SU-DHL-6 (cell line): ENCODE results near the gene TKFC.
"Not testable (repeated sequence)": the region's sequence is repeated elsewhere in the genome, so short reads cannot be mapped to it uniquely, and the experiment has no call there.

Source experiments
- H2AFZ ChIP-seq: fragments of 200-600 bp; sonication (generic); 2 replicates; pipeline ENCODE4 v1.6.1; 2014; ENCODE audit warnings: low read depth, mild to moderate bottlenecking, moderate library complexity, mixed read lengths, antibody characterized with exemption, low read length; ENCODE audit not compliant: severe bottlenecking
- H3F3A ChIP-seq: fragments of 200-600 bp; shearing (Covaris generic); 2 replicates; pipeline ENCODE4 v1.6.0; 2016; ENCODE audit warnings: antibody characterized with exemption, mild to moderate bottlenecking; ENCODE audit not compliant: insufficient read depth
- H3K27ac ChIP-seq: fragments of 200-600 bp; sonication (generic); 2 replicates; pipeline ENCODE4 v1.5.1; 2016; ENCODE audit warnings: low read depth, mild to moderate bottlenecking, low read length, moderate library complexity, mixed read lengths
- H3K27me3 ChIP-seq: fragments of 200-600 bp; sonication (generic), shearing (Covaris generic); 2 replicates; pipeline ENCODE4 v1.6.0; 2014; ENCODE audit warnings: mild to moderate bottlenecking, low read length
- H3K36me3 ChIP-seq: fragments of 200-600 bp; sonication (generic); 2 replicates; pipeline ENCODE4 v1.6.1; 2014; ENCODE audit warnings: mild to moderate bottlenecking, low read length, mixed read lengths
- H3K4me2 ChIP-seq: fragments of 300-600, 200-600 bp; shearing (Covaris generic), sonication (generic); 2 replicates; pipeline ENCODE4 v1.6.0; 2014; ENCODE audit warnings: low read length, low read depth, mild to moderate bottlenecking; ENCODE audit not compliant: poor library complexity, severe bottlenecking
- H3K4me3 ChIP-seq: fragments of 200-600 bp; sonication (generic); 2 replicates; pipeline ENCODE4 v1.5.1; 2014; ENCODE audit warnings: antibody characterized with exemption, low read length, mild to moderate bottlenecking, mixed read lengths; ENCODE audit not compliant: insufficient read depth, poor library complexity, severe bottlenecking
- H3K79me2 ChIP-seq: fragments of 200-600 bp; sonication (generic); 2 replicates; pipeline ENCODE4 v1.6.1; 2014; ENCODE audit warnings: mild to moderate bottlenecking, low read length, moderate library complexity; ENCODE audit not compliant: insufficient read depth
- H3K9ac ChIP-seq: fragments of 200-600 bp; sonication (generic); 2 replicates; pipeline ENCODE4 v1.7.0; 2014; ENCODE audit warnings: mild to moderate bottlenecking, low read length
- H3K9me2 ChIP-seq: fragments of 200-600 bp; sonication (generic); replicated peaks from 2 replicates; pipeline ENCODE4 v1.6.1; 2014; ENCODE audit warnings: low read length; ENCODE audit not compliant: insufficient read depth
- H3K9me3 ChIP-seq: fragments of 200-600 bp; sonication (generic); 2 replicates; pipeline ENCODE4 v1.6.1; 2014; ENCODE audit warnings: low read length, mixed read lengths; ENCODE audit not compliant: insufficient read depth
- H4K20me1 ChIP-seq: fragments of 200-600 bp; sonication (generic); 2 replicates; pipeline ENCODE4 v1.6.1; 2014; ENCODE audit warnings: low read depth, mild to moderate bottlenecking, antibody characterized with exemption, low read length, moderate library complexity, mixed read lengths
- EZH2phosphoT487 ChIP-seq: fragments of 200-600 bp; sonication (generic), shearing (Covaris generic); conservative IDR thresholded peaks from 2 replicates; pipeline ENCODE4 v1.6.1; 2018; ENCODE audit warnings: mild to moderate bottlenecking, antibody characterized with exemption, low read length, moderate library complexity, mixed read lengths
- TF ChIP-seq, protein P1 (sequence below): fragments of 200-600 bp; sonication (generic); IDR thresholded peaks from one replicate; pipeline ENCODE4 v1.5.1; 2017; ENCODE audit warnings: antibody characterized with exemption, mild to moderate bottlenecking, low read length, moderate library complexity; ENCODE audit not compliant: insufficient read depth, poor library complexity, severe bottlenecking

The TKFC gene

DNA sequence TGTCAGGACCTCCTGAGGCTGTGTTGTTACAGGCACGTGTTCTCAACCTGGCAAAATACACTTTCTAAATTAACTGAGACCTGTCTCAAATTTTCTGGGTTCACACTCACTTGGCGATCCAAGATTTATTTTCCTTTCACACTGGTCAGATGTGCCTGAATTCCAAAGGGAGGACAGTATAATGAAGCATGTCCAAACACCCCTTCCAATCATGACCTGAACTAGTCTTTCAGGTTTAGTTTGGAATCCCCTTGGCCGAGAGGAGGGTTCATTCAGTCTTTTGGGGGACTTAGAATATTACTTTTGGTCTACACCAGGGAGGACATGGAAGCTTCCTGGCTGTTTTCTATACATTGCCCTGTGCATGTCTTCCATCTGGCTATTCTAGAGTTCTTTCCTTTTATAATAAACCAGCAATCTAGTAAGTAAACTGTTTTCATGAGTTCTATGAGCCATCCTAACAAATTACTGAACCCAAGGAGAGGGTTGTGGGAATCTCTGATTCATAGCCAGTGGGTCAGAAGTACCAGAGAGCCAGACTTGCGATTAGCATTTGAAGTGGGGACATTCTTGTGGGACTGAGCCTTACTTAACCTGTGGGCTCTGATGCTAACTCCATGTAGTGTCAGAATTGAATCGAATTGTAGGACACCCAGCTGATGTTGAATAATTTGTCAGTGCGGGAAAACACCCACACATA, 44.6 kb downstream of the TKFC start:
- Histone ChIP-seq H3K27ac (no peak overlapping the region), H3K36me3 (peaks cover 21% of the 10 kb centered on the region), H3K27me3 (no peaks in the 10 kb centered on the region), H3K9ac (no peak overlapping the region), H3K79me2 (no peaks in the 10 kb centered on the region), H3F3A (peaks cover 12% of the 10 kb centered on the region; the same call in 1 of the 2 replicates), H4K20me1 (no peaks in the 10 kb centered on the region), H3K9me2 (no peaks in the 10 kb centered on the region), H3K9me3 (peaks cover 13% of the 10 kb centered on the region; the same call in 1 of the 2 replicates), H3K4me2 (no peak overlapping the region), H2AFZ (no peak overlapping the region), H3K4me3 (no peak overlapping the region)
- TF ChIP-seq, protein P1, sequence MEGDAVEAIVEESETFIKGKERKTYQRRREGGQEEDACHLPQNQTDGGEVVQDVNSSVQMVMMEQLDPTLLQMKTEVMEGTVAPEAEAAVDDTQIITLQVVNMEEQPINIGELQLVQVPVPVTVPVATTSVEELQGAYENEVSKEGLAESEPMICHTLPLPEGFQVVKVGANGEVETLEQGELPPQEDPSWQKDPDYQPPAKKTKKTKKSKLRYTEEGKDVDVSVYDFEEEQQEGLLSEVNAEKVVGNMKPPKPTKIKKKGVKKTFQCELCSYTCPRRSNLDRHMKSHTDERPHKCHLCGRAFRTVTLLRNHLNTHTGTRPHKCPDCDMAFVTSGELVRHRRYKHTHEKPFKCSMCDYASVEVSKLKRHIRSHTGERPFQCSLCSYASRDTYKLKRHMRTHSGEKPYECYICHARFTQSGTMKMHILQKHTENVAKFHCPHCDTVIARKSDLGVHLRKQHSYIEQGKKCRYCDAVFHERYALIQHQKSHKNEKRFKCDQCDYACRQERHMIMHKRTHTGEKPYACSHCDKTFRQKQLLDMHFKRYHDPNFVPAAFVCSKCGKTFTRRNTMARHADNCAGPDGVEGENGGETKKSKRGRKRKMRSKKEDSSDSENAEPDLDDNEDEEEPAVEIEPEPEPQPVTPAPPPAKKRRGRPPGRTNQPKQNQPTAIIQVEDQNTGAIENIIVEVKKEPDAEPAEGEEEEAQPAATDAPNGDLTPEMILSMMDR = no peak
- TF ChIP-seq EZH2phosphoT487 = no peak

DNA sequence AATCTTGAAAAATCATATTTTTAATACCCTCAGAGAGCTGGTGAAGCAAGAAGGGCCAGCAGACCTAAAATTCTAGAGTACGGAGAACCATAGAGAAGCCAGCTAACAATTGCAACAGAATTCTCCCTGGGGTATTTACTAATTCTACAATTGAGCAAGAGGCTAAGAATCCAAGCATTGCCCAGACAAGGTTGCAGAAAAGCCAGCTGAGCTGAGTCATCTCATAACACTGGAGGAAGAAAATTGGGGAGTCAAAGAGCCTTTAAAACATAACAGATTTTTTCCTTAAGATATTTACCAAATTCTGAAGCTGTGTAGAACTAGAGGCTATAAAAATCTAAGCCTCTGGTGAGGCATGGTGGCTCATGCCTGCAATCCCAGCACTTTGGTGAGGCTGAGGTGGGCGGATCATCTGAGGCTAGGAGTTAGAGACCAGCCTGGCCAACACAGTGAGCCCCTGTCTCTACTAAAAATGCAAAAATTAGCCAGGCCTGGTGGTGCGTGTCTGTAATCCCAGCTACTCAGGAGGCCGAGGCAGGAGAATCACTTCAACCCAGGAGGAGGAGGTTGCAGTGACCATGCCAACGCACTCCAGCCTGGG, 45.8 kb downstream of the TKFC start:
- no peak overlapping the region for H3K27ac ChIP-seq
- TF ChIP-seq, protein P1 = no peak
- TF ChIP-seq EZH2phosphoT487 = no peak
- no peak overlapping the region for H3K4me3 ChIP-seq
- H4K20me1 ChIP-seq = no peaks in the 10 kb centered on the region
- peaks cover 12% of the 10 kb centered on the region for H3K36me3 ChIP-seq
- 0 out of 2 replicates have a peak, but pooled peaks cover 7% of the 10 kb centered on the region for H3K9me3 ChIP-seq
- no peak overlapping the region for H3K9ac ChIP-seq
- H3F3A ChIP-seq = 0 out of 2 replicates have a peak, but pooled peaks cover 7% of the 10 kb centered on the region
- H3K27me3 ChIP-seq = no peaks in the 10 kb centered on the region
- H3K9me2 ChIP-seq = no peaks in the 10 kb centered on the region
- H3K4me2 ChIP-seq = no peak overlapping the region
- no peaks in the 10 kb centered on the region for H3K79me2 ChIP-seq
- H2AFZ ChIP-seq = no peak overlapping the region

DNA sequence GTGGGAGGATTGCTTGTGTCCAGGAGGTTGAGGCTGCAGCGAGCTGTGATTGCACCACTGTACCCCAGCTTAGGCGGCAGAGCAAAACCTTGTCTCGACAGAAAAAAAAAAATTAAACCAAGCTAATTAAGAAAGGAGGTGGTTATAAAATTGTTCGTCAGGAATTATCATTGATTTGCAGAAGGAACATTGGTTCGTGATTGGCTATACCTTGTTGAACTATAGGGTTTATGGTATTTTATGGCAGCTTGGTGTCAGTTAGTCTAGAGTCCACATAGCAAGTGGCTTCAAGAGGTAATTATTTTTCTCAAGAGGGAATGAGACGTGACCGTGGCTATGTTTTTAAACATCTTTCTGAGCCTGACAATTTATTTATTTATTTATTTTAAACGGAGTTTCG, 47.9 kb downstream of the TKFC start:
- no peaks in the 10 kb centered on the region for H4K20me1 ChIP-seq
- no peaks in the 10 kb centered on the region for H3K36me3 ChIP-seq
- H3K4me2 ChIP-seq = no peak overlapping the region
- no peak overlapping the region for H3K4me3 ChIP-seq
- no peak overlapping the region for H3K9ac ChIP-seq
- H3K27me3 ChIP-seq = no peaks in the 10 kb centered on the region
- no peaks in the 10 kb centered on the region for H3K9me3 ChIP-seq
- TF ChIP-seq, protein P1 = no peak
- TF ChIP-seq EZH2phosphoT487 = no peak
- 0 out of 2 replicates have a peak, but pooled peaks cover 7% of the 10 kb centered on the region for H3F3A ChIP-seq
- H3K9me2 ChIP-seq = no peaks in the 10 kb centered on the region
- no peak overlapping the region for H3K27ac ChIP-seq
- H3K79me2 ChIP-seq = no peaks in the 10 kb centered on the region
- H2AFZ ChIP-seq = no peak overlapping the region

DNA sequence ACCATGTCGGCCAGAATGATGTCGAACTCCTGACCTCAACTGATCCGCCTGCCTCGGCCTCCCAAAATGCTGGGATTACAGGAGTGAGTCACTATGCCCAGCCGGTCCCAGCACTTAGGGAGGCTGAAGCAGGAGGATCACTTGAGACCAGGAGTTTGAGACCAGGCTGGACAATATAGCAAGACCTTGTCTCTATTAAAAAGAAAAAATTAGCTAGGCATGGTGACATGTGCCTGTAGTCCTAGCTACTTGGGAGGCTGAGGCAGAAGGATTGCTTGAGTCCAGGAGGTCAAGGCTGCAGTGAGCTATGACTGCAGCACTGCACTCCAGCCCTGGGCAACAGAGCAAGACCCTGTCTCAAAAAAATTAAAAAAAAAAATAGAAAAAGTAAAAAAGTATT, 50.8 kb downstream of the TKFC start:
- H3K4me3 ChIP-seq, H3K4me2 ChIP-seq, H3K27me3 ChIP-seq, H3F3A ChIP-seq, H2AFZ ChIP-seq, H3K9me2 ChIP-seq, H3K9me3 ChIP-seq, H3K9ac ChIP-seq, H3K79me2 ChIP-seq, H4K20me1 ChIP-seq, H3K36me3 ChIP-seq, H3K27ac ChIP-seq: not testable (repeated sequence)
